Measurements from ENCODE around the gene EGF.

EGF gene

DNA sequence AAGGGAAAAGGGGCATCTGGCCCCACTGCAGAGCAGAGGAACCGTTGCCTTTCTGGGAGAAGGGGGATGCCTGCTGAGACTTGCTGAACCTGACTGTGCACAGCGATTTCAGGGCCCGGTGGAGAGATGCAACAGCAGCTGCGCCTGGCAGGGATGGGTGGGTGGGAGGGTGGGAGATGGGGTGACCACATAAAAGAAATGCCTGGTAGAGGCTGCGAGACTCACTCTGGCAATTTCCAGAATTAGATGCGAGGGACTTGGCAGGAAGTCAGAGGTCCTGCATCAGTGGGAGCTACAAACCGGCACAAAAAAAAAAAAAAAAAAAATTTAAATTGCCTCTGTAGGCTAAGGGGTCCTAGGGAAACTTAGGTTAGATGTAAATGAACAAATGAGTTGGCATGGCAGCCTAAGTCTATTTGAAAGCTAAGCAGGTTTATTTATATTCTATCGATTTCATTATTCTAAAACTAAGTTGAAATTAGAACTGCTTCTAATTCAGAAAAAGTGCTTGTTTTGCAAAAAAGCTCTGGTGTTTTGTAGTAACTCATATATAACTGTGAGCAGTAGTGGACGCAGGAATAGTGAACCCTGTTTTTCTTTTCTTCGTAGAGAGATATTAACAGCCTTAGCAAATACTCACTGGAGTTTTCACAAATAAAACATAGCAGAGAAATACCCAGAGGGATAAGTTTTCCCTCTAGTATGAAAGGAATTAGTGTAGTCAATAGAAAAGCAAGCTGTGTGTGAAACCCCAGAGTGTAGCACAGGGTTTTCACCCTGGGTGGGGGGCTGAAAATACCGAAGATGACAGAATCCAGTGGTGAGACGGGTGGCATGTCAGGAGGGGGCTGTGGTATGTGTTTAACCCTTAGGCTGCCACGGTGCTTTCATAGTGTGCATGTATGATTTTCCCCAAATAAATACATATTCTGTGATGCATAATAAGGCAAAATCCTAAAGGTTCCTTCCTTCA lies 130.1 kb downstream of the EGF start:
- DNase-seq: no peak

DNA sequence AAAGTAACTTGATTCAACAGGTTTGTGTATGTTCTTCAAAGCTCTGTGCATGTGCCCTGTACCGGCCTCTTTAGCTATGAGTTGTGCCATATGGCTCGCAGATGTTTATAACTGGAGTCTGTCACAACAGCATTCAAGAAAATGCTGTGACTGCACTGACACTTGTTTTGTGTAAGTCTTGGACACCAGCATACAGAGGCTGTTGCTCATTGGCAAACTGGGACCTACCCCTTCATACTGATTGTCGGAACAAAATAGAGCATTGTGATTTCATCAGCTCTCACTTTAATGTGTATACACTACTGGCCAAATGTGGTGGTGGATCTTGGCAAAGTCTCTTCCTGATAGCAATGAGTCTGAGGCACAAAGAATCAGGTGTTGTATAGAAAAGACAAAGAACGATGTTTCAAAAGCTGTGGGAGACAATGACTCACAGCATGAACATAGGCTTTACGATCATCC lies 133.9 kb downstream of the EGF start:
- no peak for DNase-seq

DNA sequence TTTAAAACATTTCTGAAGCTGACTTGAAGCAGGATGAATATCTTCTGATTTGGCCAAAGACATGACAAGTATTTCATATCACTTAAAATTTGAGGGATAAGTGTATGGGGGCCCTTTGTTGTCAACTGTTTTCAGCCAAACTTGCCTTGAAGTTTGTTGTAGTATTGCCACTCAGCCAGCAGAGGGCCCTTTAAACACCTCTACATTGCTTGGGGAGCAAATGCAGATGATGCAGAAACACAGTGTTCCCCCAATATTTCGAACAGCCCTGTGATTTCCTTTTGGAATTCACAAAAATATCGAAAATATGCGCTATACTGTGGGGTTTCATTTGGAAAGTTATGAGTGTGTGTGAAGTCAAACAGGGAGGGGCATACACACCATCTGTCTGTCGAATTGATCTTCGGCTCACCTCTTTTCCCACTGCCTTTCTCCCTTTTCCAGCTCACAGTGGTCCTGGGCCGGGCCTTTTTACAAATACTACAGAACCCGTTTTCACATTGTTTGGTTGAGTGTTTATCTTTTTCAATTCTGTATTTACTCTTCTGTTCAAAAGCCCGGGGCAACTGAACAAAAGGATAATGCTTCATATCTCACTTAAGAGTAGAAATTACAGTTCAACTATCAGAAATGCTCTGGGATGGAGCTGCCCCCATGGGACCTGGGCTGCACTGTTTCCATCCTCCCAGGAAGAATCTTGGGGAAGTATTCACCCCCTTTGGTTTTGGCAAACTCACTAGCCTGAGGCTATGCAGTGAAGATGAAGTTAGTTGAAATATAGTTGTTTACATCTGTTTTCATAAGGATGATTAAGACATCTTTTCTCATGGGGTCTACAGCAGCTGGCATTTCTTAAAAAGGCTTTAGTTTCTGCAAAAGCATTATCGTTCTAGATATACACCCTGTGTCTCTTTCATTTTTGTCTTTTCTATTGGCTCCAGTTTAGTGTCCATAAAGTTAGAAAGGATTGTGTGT lies 137.6 kb downstream of the EGF start:
- peak; percentile 39 for DNase-seq

DNA sequence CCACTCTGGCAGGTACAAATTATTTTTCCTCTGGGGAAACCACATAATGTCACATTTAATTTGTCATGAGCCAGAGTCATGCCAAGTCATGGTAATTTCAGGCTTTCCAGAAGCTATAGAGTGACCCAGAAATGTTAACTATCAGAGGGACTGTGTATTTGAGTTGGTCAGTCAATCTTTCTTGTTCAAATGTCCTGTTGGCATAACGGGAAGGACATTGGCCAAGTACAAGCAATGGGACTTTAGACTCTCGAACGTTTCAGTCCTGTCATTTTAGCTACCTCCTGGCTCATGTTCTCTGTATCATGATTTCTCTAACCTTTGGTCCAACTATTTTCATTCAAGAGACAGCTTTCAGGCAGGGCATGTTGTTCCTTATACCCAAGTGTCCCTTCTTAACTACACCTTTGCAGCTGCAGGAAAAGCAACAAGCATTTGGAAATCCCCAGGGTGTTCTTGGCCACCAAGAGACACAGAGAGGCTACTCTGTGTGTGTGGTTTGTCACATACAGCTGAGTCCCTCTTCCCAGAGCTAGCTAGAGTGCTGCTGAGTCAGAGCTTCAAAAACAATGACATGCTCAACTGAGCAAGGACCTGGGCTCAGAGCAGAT lies 142.6 kb downstream of the EGF start:
- DNase-seq: no peak

DNA sequence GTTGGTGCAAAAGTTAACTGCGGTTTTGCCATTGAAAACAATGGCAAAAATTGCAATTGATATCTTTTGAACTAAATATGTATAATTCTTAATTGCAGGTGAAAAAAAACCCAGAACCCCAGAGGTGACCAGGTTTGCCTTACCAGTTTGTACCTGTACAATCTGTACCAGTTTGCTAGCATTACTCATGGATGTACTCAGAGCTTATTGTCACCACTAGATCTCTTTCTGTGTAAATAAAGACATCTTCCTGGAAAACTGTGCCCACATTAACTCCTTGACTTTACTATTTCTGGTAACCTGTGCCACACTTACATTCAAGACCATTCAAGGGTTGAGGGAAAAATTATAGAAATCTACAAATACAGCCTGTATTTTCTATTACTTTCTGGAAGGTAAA lies 146.0 kb downstream of the EGF start:
- no peak for DNase-seq

DNA sequence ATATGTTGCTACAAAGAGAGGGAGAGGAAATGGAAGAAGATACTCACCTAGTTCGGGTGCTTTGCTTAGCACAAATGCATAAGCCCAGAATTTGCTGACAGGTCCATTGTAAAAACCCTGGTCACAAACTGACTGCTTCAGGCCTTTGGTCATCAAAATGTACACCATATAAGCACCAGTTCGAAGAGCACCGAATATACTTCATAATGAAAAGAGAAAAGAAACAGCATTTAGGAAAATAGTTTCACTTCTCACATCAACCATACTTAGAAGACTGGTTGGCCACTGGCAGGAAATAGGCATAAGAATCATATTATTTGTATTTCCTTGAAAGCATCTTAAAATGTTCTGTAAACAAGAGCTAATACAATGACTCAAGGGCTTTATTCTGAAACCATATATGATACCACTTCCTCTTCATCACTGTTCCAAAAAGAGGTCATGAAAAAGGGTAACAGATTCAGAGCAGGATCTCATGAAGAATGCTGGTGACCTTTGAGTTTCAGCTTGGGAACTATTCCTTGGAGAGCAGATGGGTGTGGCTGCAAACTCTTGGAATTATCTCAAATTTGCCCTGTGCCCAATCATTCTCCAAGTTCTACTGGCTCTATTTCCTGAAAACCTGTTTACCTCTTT lies 147.0 kb downstream of the EGF start:
- DNase-seq: no peak

DNA sequence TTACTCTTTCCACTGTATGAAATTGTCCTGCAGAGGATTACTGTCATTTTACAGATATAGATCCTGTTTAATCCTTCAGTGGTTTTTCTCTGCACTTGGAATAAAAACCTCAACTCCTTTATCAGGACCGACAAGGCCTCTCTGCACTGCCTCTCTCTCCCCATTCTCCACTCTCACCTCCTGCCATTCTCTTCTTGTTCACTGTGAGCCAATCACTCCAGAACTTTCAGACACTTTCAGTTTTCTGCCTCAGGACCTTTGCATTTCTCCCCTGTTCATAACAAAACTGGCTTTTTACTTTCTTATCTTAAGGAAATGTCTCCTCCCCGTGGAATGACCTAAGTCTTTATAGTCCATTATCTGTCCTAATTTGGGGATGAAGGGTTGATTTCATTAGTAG lies 148.4 kb downstream of the EGF start:
- no peak for DNase-seq
